K562 (cell line): ENCODE results near the gene SLC4A1. TPM values are rescaled to one million over a fixed set of nuclear protein-coding genes. Genes with fewer than 3 reads are reported as not detected.

ENCODE experiments used
- CBFA2T3 ChIP-seq: fragments of 450-650 bp; IDR thresholded peaks from 2 replicates; pipeline ENCODE4 v1.6.1; 2017
- CBX8 ChIP-seq: fragments of 200-600 bp; sonication (generic); IDR thresholded peaks from 2 replicates; pipeline ENCODE4 v1.6.1; 2012; ENCODE audit warnings: borderline replicate concordance, mixed run types, low read depth, mild to moderate bottlenecking, moderate library complexity, mixed read lengths, low read length, control low read depth, inconsistent platforms; ENCODE audit not compliant: poor library complexity, severe bottlenecking; ENCODE audit errors: extremely low read depth
- ESRRA ChIP-seq: fragments of 450-650 bp; IDR thresholded peaks from 2 replicates; pipeline ENCODE4 v1.6.1; 2014; ENCODE audit warnings: low read depth, mild to moderate bottlenecking, moderate library complexity, borderline replicate concordance
- FOSL1 ChIP-seq: fragments of 200-800 bp; sonication (Bioruptor generic); conservative IDR thresholded peaks from 2 replicates; pipeline ENCODE4 v1.6.1; 2016; ENCODE audit warnings: missing genetic modification characterization, missing compliant biosample characterization
- HSF4 ChIP-seq: fragments of 250-450 bp; sonication (Bioruptor Pico); IDR thresholded peaks from 2 replicates; pipeline ENCODE4 v2.1.2; 2022; ENCODE audit warnings: mild to moderate bottlenecking, moderate library complexity, borderline replicate concordance
- ILF3 ChIP-seq: fragments of 450-650 bp; IDR thresholded peaks from 2 replicates; pipeline ENCODE4 v1.6.1; 2018; ENCODE audit warnings: antibody characterized with exemption, mild to moderate bottlenecking, moderate library complexity, borderline replicate concordance
- MTA3 ChIP-seq: fragments of 450-650 bp; formaldehyde crosslinking; IDR thresholded peaks from 2 replicates; pipeline ENCODE4 v1.6.1; 2017; ENCODE audit warnings: mild to moderate bottlenecking, borderline replicate concordance
- NFIC ChIP-seq: fragments of 450-650 bp; IDR thresholded peaks from 2 replicates; pipeline ENCODE4 v1.6.1; 2017; ENCODE audit warnings: mild to moderate bottlenecking, inconsistent platforms
- SMAD1 ChIP-seq: fragments of 150-350 bp; IDR thresholded peaks from 2 replicates; pipeline ENCODE4 v1.6.1; 2014; ENCODE audit warnings: low read length, low read depth; ENCODE audit not compliant: partially characterized antibody
- SMAD4 ChIP-seq: fragments of 250-450 bp; sonication (Bioruptor Pico); conservative IDR thresholded peaks from 2 replicates; pipeline ENCODE4 v1.8.0; 2021; ENCODE audit warnings: inconsistent platforms, mild to moderate bottlenecking, moderate library complexity
- SRF ChIP-seq, 2 experiments: fragments of 250-450, 450-650 bp in 1 of 2; sonication (Bioruptor Pico) in 1 of 2; sonication (generic) in 1 of 2; formaldehyde crosslinking; IDR thresholded peaks; 2 replicates each; pipeline versions ENCODE4 v1.5.0 to v1.5.1; 2020 to 2022; ENCODE audit warnings: mild to moderate bottlenecking in 1 of 2, missing genetic modification reagents in 1 of 2
- TEAD4 ChIP-seq, 2 experiments: sonication (generic) in 1 of 2; formaldehyde crosslinking in 1 of 2; IDR thresholded peaks; 2 replicates each; pipeline versions ENCODE4 v1.6.1 to v1.8.0; 2012 to 2022; ENCODE audit warnings: borderline replicate concordance in 1 of 2, inconsistent platforms in 1 of 2, low read length in 1 of 2, mild to moderate bottlenecking in 1 of 2, missing genetic modification reagents in 1 of 2
- THRAP3 ChIP-seq: fragments of 450-650 bp; IDR thresholded peaks from 2 replicates; pipeline ENCODE4 v1.6.1; 2016; ENCODE audit warnings: mild to moderate bottlenecking, inconsistent platforms, borderline replicate concordance
- ZBTB33 ChIP-seq: sonication (generic); formaldehyde crosslinking; IDR thresholded peaks from 2 replicates; pipeline ENCODE4 v1.8.1; 2023; ENCODE audit warnings: mild to moderate bottlenecking, missing genetic modification reagents
- ZBTB34 ChIP-seq: fragments of 250-450 bp; sonication (Bioruptor Pico); IDR thresholded peaks from 2 replicates; pipeline ENCODE4 v1.8.0; 2021; ENCODE audit warnings: mild to moderate bottlenecking, moderate library complexity
- ZNF140 ChIP-seq: fragments of 250-450 bp; sonication (Bioruptor Pico); IDR thresholded peaks from 2 replicates; pipeline ENCODE4 v1.8.0; 2021; ENCODE audit warnings: moderate library complexity, mild to moderate bottlenecking, inconsistent platforms
- ZNF395 ChIP-seq: fragments of 200-800 bp; sonication (Bioruptor generic); IDR thresholded peaks from 2 replicates; pipeline ENCODE4 v1.6.1; 2017; ENCODE audit warnings: missing genetic modification characterization, missing compliant biosample characterization
- ZNF644 ChIP-seq: fragments of 200-800 bp; sonication (Bioruptor generic); IDR thresholded peaks from 2 replicates; pipeline ENCODE4 v1.6.1; 2016; ENCODE audit warnings: low read depth, missing genetic modification characterization, missing compliant biosample characterization
- polyA plus RNA-seq, 8 experiments: library from polyadenylated mRNA; depleted of rRNA in 4 of 8; stranded (reverse) in 5 of 8; unstranded in 3 of 8; fragments of >200 nt; fragmentation: Nextera tagmentation in 2 of 8; fragmentation: Illumina TruSeq in 1 of 8; extraction: Ambion mirVana in 2 of 8; extraction: Trizol in 1 of 8; gene quantifications; 2 replicates each; pipeline versions ENCODE4 v1.2.1 to v1.2.3, GENCODE V29; 2011 to 2014; ENCODE audit warnings: inconsistent platforms in 1 of 8, missing spikeins in 1 of 8
- total RNA-seq, 7 experiments: library from RNA; depleted of rRNA in 6 of 7; stranded (reverse); fragments of >200 nt in 6 of 7; fragmentation: Illumina TruSeq in 2 of 7; extraction: Trizol in 2 of 7; gene quantifications; 2 replicates each; pipeline versions ENCODE4 v1.2.1 to v1.2.3, GENCODE V29; 2011 to 2021; ENCODE audit warnings: low replicate concordance in 1 of 7

Gene SLC4A1
- total and polyA plus RNA-seq, 9 of the 15 experiments (the other 6 are each of a cell fraction or from before 2014, with no cell fraction given), result 0.14 to 1.00 (median 0.53) TPM

- TF ChIP-seq ZNF395 (CRISPR knock-in tag) (no peak), MTA3 (no peak), ZBTB33 (CRISPR knock-in tag) (peak; percentile 57), HSF4 (CRISPR knock-in tag) (no peak), CBX8 (no peak), SMAD1 (no peak), ZBTB34 (CRISPR knock-in tag) (no peak), ZNF140 (CRISPR knock-in tag) (no peak), THRAP3 (no peak), ZNF644 (tag) (no peak), SMAD4 (CRISPR knock-in tag) (no peak), ILF3 (no peak), ESRRA (peak; percentile 17; the same call in 1 of the 2 replicates), SRF (CRISPR knock-in tag; IDR thresholded peaks at IDR 0.05) (no peak), FOSL1 (tag) (no peak), CBFA2T3 (peak; percentile 15; the same call in 1 of the 2 replicates), NFIC (peak; percentile 70), TEAD4 (IDR thresholded peaks at IDR 0.05; ENCODE audit: low read length) (no peak), TEAD4 (CRISPR knock-in tag; IDR thresholded peaks at IDR 0.05; ENCODE audit: borderline replicate concordance) (no peak)
These were observed 9.8 kb downstream of the SLC4A1 start (continued) for GRCh38 chr17:44257815-44258760.
